Measurements from ENCODE around the gene CTSF.
"Not testable (repeated sequence)": the region's sequence is repeated elsewhere in the genome, so short reads cannot be mapped to it uniquely, and the experiment has no call there.

CTSF gene

DNA sequence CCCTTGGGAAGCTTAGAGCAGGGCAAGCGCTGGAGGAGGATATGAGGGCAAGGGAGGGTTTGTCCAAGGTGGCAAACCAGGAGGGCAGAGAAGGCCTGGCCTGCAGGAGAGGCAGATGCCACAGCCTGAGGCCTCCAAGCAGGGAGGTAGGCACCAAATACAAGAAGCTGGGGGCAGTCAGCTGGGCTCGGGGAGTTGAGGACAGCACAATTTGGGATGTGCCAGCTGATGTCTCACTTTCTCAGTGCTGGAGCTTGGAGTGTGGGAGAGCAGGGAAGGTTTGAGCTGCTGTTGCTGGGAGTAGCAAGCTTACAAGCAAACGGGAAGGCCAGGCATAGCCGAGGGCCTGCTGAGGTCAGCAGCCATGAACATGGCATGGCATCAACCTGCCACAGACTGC, 26.5 kb downstream of the CTSF start:
- H3K9ac ChIP-seq (ENCODE audit: insufficient read length) = no peak overlapping the region
- no peak overlapping the region for H3K4me3 ChIP-seq

DNA sequence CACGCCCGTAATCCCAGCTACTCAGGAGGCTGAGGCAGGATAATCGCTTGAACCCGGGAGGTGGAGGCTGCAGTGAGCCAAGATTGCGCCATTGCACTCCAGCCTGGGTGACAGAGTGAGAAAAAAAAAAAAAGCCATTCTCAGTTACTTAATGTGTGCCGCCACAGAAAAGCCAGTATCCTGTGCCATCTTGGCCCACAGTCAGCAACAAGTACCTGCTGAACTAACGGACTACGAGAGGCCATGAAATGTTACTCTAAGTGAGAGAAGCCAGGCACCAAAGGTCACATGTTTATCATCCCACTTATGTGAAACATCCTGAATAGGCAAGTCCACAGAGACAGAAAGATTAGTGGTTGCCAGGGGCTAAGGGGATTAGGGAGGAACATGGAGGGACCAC, 27.8 kb downstream of the CTSF start:
- H3K9ac ChIP-seq (ENCODE audit: insufficient read length); H3K9me3 ChIP-seq (ENCODE audit: low read depth, low read length); DNase-seq (ENCODE audit: low read depth, low spot score); H3K36me3 ChIP-seq (ENCODE audit: insufficient read depth, low read length); H3K27ac ChIP-seq; H3K4me3 ChIP-seq: not testable (repeated sequence)

More for the DNA sequence above, 26.5 kb downstream of the CTSF start:
- no peak for DNase-seq (ENCODE audit: low read depth, low spot score)
- Histone ChIP-seq H3K9me3 (ENCODE audit: low read depth, low read length) (no peaks in the 10 kb centered on the region), H3K36me3 (ENCODE audit: insufficient read depth, low read length) (no peaks in the 10 kb centered on the region), H3K27ac (no peak overlapping the region)
- TF ChIP-seq FOXP2 (optimal IDR thresholded peaks at IDR 0.05; ENCODE audit: control extremely low read depth, extremely low read length, insufficient read depth) (no peak), EZH2 (IDR thresholded peaks at IDR 0.05) (no peak), POLR2AphosphoS5 (IDR thresholded peaks at IDR 0.05; ENCODE audit: borderline replicate concordance, low read depth, low read length) (no peak)

DNA sequence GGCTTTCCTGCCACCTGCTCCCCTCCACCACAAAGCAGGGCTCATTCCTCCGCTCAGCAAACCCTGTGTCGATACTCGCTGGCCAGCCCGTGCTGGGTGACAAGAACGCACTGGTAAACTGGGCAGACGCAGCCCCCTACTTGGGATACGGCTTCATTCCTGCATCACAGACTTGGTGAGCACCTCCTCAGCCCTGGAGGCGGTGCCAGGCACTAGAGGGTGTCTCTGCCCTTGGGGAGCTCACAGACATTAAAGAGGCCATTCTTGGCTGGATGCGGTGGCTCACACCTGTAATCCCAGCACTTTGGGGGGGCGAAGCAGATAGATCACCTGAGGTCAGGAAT, 28.6 kb downstream of the CTSF start:
- no peaks in the 10 kb centered on the region for H3K9me3 ChIP-seq (ENCODE audit: low read depth, low read length)
- no peak overlapping the region for H3K27ac ChIP-seq
- no peaks in the 10 kb centered on the region for H3K36me3 ChIP-seq (ENCODE audit: insufficient read depth, low read length)
- no peak for DNase-seq (ENCODE audit: low read depth, low spot score)
- TF ChIP-seq EZH2 (IDR thresholded peaks at IDR 0.05) (no peak), POLR2AphosphoS5 (IDR thresholded peaks at IDR 0.05; ENCODE audit: borderline replicate concordance, low read depth, low read length) (no peak), FOXP2 (optimal IDR thresholded peaks at IDR 0.05; ENCODE audit: control extremely low read depth, extremely low read length, insufficient read depth) (no peak)
- no peak overlapping the region for H3K9ac ChIP-seq (ENCODE audit: insufficient read length)
- H3K4me3 ChIP-seq = no peak overlapping the region

DNA sequence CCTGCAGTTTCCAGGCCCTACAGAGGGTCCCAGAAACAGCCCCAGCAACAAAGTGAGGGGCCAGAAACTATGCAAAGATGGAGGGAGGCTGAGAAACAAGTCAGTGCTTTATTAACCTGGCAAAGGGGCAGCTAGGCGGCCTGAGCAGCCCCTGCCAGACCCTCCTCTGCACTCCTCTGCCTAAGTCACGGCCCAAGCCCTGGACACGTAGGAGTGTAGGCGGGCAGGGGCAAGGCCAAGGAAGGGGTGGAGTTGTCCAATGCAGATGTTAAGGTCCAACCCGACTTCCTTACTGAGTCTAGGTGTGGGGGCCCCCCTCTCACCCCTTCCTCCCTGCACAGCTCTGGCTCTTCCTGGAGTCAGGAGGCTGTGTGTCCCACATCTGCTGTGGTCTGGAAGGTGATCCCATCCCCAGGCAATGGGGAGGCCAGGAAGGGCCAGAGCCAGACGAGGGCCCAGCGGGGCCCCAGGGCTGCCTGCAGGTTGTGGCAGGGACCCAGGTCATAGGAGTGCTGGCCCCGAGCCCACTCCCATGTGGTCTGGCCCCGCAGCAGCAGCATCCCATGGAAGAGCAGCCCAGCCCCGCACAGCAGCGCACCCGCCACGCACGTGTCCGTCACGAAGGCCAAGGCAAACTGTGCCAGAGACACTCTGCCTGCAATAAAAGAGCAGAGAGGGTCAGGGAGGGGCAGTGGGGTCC, 29.1 kb downstream of the CTSF start:
- H3K9ac ChIP-seq (ENCODE audit: insufficient read length) = no peak overlapping the region
- H3K9me3 ChIP-seq (ENCODE audit: low read depth, low read length) = no peaks in the 10 kb centered on the region
- no peaks in the 10 kb centered on the region for H3K36me3 ChIP-seq (ENCODE audit: insufficient read depth, low read length)
- H3K27ac ChIP-seq = no peak overlapping the region
- DNase-seq (ENCODE audit: low read depth, low spot score) = no peak
- no peak overlapping the region for H3K4me3 ChIP-seq
- TF ChIP-seq EZH2 (IDR thresholded peaks at IDR 0.05) (no peak), POLR2AphosphoS5 (IDR thresholded peaks at IDR 0.05; ENCODE audit: borderline replicate concordance, low read depth, low read length) (no peak), FOXP2 (optimal IDR thresholded peaks at IDR 0.05; ENCODE audit: control extremely low read depth, extremely low read length, insufficient read depth) (no peak)

DNA sequence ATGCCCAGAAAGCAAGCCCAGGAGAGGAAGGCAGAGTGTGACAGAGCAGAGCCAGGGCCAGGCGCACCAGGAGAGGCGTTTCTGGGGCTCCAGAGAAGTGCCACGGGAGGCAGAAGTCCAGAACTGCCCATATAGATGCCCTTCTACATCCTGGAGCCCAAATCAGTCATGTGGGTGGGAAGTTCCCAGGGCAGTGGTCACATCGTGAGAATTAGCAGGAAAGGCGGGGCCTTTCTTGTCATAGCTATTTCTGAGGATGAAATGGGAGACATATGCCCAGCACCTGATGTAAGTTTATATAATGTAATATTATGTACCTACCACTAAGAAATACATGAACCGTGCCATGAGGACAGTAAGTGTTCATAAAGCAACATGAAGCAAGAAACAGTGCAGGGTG, 35.6 kb downstream of the CTSF start:
- Histone ChIP-seq H3K4me3 (no peak overlapping the region), H3K36me3 (ENCODE audit: insufficient read depth, low read length) (no peaks in the 10 kb centered on the region), H3K9me3 (ENCODE audit: low read depth, low read length) (no peaks in the 10 kb centered on the region), H3K27ac (no peak overlapping the region), H3K9ac (ENCODE audit: insufficient read length) (no peak overlapping the region)
- TF ChIP-seq EZH2 (IDR thresholded peaks at IDR 0.05) (no peak), POLR2AphosphoS5 (IDR thresholded peaks at IDR 0.05; ENCODE audit: borderline replicate concordance, low read depth, low read length) (no peak), FOXP2 (optimal IDR thresholded peaks at IDR 0.05; ENCODE audit: control extremely low read depth, extremely low read length, insufficient read depth) (no peak)
- no peak for DNase-seq (ENCODE audit: low read depth, low spot score)

DNA sequence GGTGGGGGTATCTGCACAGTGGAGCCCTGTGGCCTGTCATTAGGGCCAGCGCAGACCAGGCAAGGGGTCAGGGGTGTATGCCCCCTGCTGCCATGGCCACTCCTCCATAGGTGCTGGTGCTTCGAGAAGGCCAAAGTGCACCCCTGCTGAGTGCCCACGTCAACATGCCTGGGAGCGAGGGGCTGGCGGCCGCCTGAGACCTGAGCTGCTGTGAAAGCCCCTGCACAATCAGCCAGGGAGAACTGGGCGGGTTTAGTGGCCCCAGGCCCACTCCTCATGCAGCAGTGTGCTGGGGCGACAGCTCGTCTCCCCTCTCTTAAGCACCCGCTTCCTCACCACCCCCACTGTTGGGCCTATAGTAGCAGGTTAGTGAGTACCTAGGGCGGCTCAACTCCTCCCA, 36.6 kb downstream of the CTSF start:
- Histone ChIP-seq H3K9me3 (ENCODE audit: low read depth, low read length) (no peaks in the 10 kb centered on the region), H3K36me3 (ENCODE audit: insufficient read depth, low read length) (no peaks in the 10 kb centered on the region), H3K27ac (no peak overlapping the region), H3K9ac (ENCODE audit: insufficient read length) (no peak overlapping the region), H3K4me3 (no peak overlapping the region)
- no peak for DNase-seq (ENCODE audit: low read depth, low spot score)
- no peak for TF ChIP-seq POLR2AphosphoS5 (IDR thresholded peaks at IDR 0.05; ENCODE audit: borderline replicate concordance, low read depth, low read length)
- TF ChIP-seq FOXP2 (optimal IDR thresholded peaks at IDR 0.05; ENCODE audit: control extremely low read depth, extremely low read length, insufficient read depth) = no peak
- no peak for TF ChIP-seq EZH2 (IDR thresholded peaks at IDR 0.05)

DNA sequence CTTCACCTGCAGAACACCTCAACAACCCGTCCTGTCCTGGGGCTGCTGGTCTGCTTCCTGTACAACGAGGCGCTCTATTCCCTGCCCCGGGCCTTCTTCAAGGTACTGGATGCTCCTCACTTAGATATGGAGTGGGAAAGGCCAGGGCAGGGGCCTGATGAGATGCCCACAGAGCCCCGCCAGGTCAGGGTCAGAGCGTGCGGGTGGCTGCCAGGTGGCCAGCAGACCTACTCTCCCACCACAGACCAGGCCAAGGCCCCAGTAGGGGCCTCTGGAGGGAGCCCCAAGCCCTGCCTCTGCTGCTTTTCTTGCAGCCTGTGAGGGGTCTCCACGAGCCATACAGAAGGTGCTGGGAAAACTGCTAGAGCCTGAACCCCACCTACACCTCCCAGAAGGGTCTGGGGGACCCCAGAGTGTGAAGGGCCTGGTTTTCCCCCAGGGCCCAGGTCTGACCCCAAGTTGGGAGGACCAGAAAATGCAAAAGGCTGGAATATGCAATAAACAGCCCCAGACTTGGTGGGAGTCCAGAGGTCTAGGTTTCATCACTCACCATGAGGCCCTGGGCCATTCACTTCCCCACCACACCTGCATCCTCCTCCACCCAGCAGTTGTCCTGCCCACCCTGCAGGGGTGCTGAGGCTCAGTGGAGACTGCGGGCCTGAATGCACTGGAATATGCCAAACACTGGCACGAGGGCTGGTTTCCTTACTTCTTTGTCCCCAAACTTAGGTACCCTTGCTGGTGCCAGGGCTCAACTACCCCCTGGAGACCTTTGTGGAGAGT, 37.3 kb downstream of the CTSF start:
- Histone ChIP-seq H3K27ac (no peak overlapping the region), H3K9ac (ENCODE audit: insufficient read length) (no peak overlapping the region), H3K4me3 (no peak overlapping the region), H3K9me3 (ENCODE audit: low read depth, low read length) (no peaks in the 10 kb centered on the region), H3K36me3 (ENCODE audit: insufficient read depth, low read length) (no peaks in the 10 kb centered on the region)
- TF ChIP-seq EZH2 (IDR thresholded peaks at IDR 0.05) (no peak), POLR2AphosphoS5 (IDR thresholded peaks at IDR 0.05; ENCODE audit: borderline replicate concordance, low read depth, low read length) (no peak), FOXP2 (optimal IDR thresholded peaks at IDR 0.05; ENCODE audit: control extremely low read depth, extremely low read length, insufficient read depth) (no peak)
- DNase-seq (ENCODE audit: low read depth, low spot score) = no peak

DNA sequence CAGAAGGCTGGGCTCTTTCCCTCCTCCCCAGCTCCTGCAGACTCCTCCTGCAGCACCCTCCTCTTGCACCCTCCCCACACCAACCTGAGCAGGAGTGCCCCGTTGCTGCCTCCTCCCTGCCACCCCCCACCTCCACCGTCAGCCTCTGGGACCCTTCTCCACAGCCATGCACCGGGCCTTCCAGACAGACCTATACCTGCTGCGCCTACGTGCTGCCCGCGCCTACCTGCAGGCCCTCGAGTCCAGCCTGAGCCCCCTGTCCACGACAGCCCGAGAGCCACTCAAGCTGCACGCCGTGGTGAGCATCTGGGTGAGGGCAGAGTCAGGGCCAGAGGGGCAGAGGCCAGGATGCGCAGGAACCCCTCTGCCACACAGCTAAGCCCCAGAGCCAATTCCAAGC, 38.8 kb downstream of the CTSF start:
- Histone ChIP-seq H3K4me3 (no peak overlapping the region), H3K27ac (no peak overlapping the region), H3K36me3 (ENCODE audit: insufficient read depth, low read length) (no peaks in the 10 kb centered on the region), H3K9ac (ENCODE audit: insufficient read length) (no peak overlapping the region), H3K9me3 (ENCODE audit: low read depth, low read length) (no peaks in the 10 kb centered on the region)
- DNase-seq (ENCODE audit: low read depth, low spot score) = no peak
- no peak for TF ChIP-seq POLR2AphosphoS5 (IDR thresholded peaks at IDR 0.05; ENCODE audit: borderline replicate concordance, low read depth, low read length)

DNA sequence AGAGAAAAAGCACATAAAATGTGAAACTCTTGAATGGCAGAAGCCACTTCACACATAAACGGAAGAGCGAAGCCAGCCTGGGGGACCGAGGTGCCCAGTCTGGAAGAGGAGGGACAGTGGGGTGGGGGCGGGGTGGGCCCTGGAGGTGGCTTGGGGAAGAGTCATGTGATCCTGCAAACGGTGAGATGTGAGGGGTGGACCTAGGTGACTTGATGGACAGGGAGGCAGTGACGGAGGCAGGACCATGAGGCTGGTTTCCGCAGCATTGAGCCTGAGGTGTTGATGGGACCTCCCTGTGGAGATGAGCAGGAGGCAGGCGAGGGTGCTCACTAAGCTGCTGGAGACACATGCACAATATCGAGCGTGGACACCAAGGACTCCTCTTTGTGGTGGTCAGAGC, 39.3 kb downstream of the CTSF start:
- DNase-seq (ENCODE audit: low read depth, low spot score) = no peak
- Histone ChIP-seq H3K36me3 (ENCODE audit: insufficient read depth, low read length) (no peaks in the 10 kb centered on the region), H3K9me3 (ENCODE audit: low read depth, low read length) (no peaks in the 10 kb centered on the region), H3K27ac (no peak overlapping the region), H3K9ac (ENCODE audit: insufficient read length) (no peak overlapping the region), H3K4me3 (no peak overlapping the region)
- TF ChIP-seq EZH2 (IDR thresholded peaks at IDR 0.05) (no peak), POLR2AphosphoS5 (IDR thresholded peaks at IDR 0.05; ENCODE audit: borderline replicate concordance, low read depth, low read length) (no peak), FOXP2 (optimal IDR thresholded peaks at IDR 0.05; ENCODE audit: control extremely low read depth, extremely low read length, insufficient read depth) (no peak)
